HFF-Myc (cell line): ENCODE measurements around the gene NME7.
"Not testable (repeated sequence)": the region's sequence is repeated elsewhere in the genome, so short reads cannot be mapped to it uniquely, and the experiment has no call there.

ENCODE experiments used
- DNase-seq: peaks from one replicate; pipeline ENCODE4 v3.0.0-alpha.2; 2011; ENCODE audit warnings: low read depth; ENCODE audit errors: extremely low read depth
- H3K4me3 ChIP-seq: replicated peaks from 2 replicates; pipeline ENCODE4 v1.5.1; 2011; ENCODE audit warnings: low read depth, mild to moderate bottlenecking, control low read depth, low read length
- CTCF ChIP-seq: IDR thresholded peaks from 2 replicates; pipeline ENCODE4 v1.5.1; 2012; ENCODE audit warnings: mild to moderate bottlenecking, low read depth, low read length, control low read depth; ENCODE audit errors: missing control alignments

Gene NME7

DNA sequence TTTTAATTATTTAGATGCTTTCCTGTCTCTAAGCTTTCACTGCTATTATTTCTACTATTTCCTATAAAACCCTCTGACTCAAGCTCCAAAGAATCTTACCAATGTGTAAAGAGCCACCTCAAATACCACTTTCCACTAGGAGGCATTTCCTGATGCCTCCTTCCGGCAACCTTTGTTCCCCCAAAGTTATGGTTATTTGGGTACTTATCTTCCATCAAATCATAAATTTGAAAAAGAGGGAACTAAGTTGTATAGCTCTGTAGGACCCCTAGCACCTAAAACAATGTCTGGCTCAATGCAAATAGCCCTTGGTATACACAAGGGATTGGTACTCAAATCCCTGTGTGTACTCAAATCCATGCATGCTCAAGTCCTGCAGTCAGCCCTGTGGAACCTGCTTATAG lies 79.6 kb downstream of the NME7 start:
- DNase-seq = no peak
- H3K4me3 ChIP-seq = no peak overlapping the region
- no peak for TF ChIP-seq CTCF

DNA sequence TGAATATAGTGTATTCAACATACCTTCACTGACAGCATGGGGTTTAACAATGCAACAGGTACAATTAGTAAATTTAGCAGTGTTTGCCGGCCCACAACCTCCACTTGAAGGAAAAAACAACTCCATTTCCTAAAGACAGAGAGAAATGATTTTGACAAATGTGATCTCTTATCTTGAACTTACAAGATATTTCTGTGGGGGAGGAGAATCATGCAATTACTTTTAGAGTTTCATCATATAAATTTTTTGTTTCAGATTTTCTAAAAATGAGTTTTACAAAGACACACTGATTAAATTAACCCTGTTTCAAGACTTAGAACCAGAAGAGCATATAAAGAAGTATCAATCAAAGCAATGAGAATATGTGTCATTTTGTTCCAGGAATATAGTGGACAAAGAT lies 80.3 kb downstream of the NME7 start:
- DNase-seq = no peak
- TF ChIP-seq CTCF = no peak
- H3K4me3 ChIP-seq = no peak overlapping the region

- H3K4me3 ChIP-seq, DNase-seq: not testable (repeated sequence)
These were observed 86.0 kb downstream of the NME7 start for GRCh38 chr1:169281562-169281961.

DNA sequence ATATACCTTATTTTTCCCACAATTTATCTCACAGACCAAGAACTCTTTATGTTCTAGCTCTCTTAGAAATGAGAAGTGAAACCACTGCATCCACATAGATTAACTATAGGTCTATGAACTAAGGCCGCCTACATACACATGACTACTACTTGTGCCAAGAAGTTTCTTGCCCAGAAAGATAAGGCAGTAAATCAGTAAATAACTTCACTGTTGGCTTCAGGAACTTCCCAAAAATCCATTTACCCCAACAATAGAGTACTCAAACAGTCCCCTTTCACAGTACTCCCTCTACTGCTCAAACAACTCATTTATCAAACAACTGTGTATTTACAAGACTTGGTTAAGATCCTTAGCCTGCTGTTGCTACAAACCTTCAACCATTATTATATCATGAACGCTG lies 96.5 kb downstream of the NME7 start:
- no peak overlapping the region for H3K4me3 ChIP-seq
- DNase-seq = no peak
- no peak for TF ChIP-seq CTCF

DNA sequence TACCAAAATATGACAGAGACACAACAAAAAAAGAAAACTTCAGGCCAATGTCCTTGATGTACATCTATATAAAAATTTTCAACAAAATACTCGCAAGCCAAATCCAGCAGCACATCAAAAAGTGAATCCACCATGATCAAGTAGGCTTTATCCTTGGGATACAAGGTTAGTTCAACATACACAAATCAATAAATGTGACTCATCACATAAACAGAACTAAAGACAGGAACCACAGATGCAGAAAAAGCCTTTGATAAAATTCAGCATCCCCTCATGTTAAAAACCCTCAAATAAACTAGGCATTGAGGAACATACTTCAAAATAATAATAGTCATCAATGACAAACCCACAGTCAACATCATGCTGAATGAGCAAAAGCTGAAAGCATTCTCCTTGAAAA lies 101.5 kb downstream of the NME7 start:
- no peak overlapping the region for H3K4me3 ChIP-seq
- DNase-seq = no peak
- no peak for TF ChIP-seq CTCF

- no peak overlapping the region for H3K4me3 ChIP-seq
- no peak for DNase-seq
- no peak for TF ChIP-seq CTCF
These were observed 104.5 kb downstream of the NME7 start for GRCh38 chr1:169263059-169263458.

GRCh38 chr1:169261884-169262283 lies 105.7 kb downstream of the NME7 start:
- DNase-seq = no peak
- H3K4me3 ChIP-seq = no peak overlapping the region
- no peak for TF ChIP-seq CTCF
